HG03097 (cell line): Measurements from ENCODE around the gene LRRN4CL.
"Not testable (repeated sequence)": the region's sequence is repeated elsewhere in the genome, so short reads cannot be mapped to it uniquely, and the experiment has no call there.

ENCODE experiments used
- ATAC-seq: cut with Tn5 transposase; IDR thresholded peaks from one replicate; pipeline ENCODE4 v1.9.1; 2021; ENCODE audit not compliant: unreplicated experiment, low FRiP score

LRRN4CL gene

GRCh38 chr11:62689421-62690183 lies at the start of gene LRRN4CL:
TSS of gene LRRN4CL (minus strand) at chr11:62689530. CDS start at chr11:62688508, 1,022 bp downstream.
- no peak for ATAC-seq

GRCh38 chr11:62737196-62737595 lies 47.9 kb upstream of the LRRN4CL start:
- ATAC-seq: no peak

- ATAC-seq: no peak
Observed at GRCh38 chr11:62732830-62733229, 43.5 kb upstream of the LRRN4CL start.

GRCh38 chr11:62730076-62730475 lies 40.7 kb upstream of the LRRN4CL start:
- not testable (repeated sequence) for ATAC-seq

- ATAC-seq: peak; percentile 22
Observed at GRCh38 chr11:62728171-62728988, 39.0 kb upstream of the LRRN4CL start, which contains the start of gene TTC9C. TSS of gene TTC9C (plus strand) at chr11:62728486. CDS start at chr11:62728849, 363 bp downstream.

- peak; percentile 51 for ATAC-seq
Observed at GRCh38 chr11:62727872-62728170, 38.5 kb upstream of the LRRN4CL start.

- peak; percentile 63 for ATAC-seq
Observed at GRCh38 chr11:62727165-62727871, 38.0 kb upstream of the LRRN4CL start, which contains the start of gene HNRNPUL2. TSS of gene HNRNPUL2 (minus strand) at chr11:62727457. CDS start at chr11:62727156, 301 bp downstream.

GRCh38 chr11:62726915-62727164 lies 37.5 kb upstream of the LRRN4CL start:
- no peak for ATAC-seq

GRCh38 chr11:62726156-62726914 lies 37.0 kb upstream of the LRRN4CL start:
- ATAC-seq: peak; percentile 10

GRCh38 chr11:62725646-62726045 lies 36.3 kb upstream of the LRRN4CL start:
- ATAC-seq: no peak

GRCh38 chr11:62724171-62724570 lies 34.8 kb upstream of the LRRN4CL start:
- no peak for ATAC-seq

- ATAC-seq: no peak
Observed at GRCh38 chr11:62721994-62722393, 32.7 kb upstream of the LRRN4CL start.

GRCh38 chr11:62719302-62719978 lies 30.1 kb upstream of the LRRN4CL start:
- no peak for ATAC-seq

GRCh38 chr11:62716816-62717215 lies 27.5 kb upstream of the LRRN4CL start:
- no peak for ATAC-seq

- no peak for ATAC-seq
Observed at GRCh38 chr11:62716206-62716605, 26.9 kb upstream of the LRRN4CL start.

- no peak for ATAC-seq
Observed at GRCh38 chr11:62715150-62716130, 26.1 kb upstream of the LRRN4CL start.

GRCh38 chr11:62713343-62713742 lies 24.0 kb upstream of the LRRN4CL start:
- no peak for ATAC-seq

GRCh38 chr11:62712861-62713260 lies 23.5 kb upstream of the LRRN4CL start:
- ATAC-seq: no peak

- ATAC-seq: no peak
Observed at GRCh38 chr11:62712276-62712812, 23.0 kb upstream of the LRRN4CL start.
